ENCODE data around the gene TMEM63B.
"Not testable (repeated sequence)": the region's sequence is repeated elsewhere in the genome, so short reads cannot be mapped to it uniquely, and the experiment has no call there.

The TMEM63B gene

DNA sequence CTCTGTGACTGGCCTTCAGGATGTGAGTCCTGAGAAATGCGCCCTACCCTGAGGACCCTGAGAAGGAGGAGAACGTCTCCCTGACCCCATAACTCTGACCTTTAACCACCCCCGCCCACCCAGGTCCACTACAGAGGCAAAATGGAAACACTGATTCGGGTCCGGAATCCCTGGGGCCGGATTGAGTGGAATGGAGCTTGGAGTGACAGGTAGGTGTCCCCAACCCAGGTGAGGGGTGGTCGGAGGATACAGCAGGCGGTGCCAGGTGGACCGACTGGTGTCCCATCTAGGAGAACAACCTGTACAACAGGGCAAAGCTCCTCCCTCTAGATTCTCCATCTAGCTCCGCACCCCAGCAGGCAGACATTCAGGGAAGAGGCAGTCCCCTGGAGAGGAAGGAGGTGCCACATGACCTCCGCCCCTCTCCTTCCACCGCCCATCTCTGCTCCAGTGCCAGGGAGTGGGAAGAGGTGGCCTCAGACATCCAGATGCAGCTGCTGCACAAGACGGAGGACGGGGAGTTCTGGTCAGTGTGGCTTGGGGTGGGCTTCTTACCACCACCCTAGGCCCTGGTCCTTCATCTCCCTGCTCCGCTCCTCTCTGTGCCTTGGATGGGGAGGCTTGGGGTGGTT, 48.9 kb downstream of the TMEM63B start:
- DNase-seq, result no peak

DNA sequence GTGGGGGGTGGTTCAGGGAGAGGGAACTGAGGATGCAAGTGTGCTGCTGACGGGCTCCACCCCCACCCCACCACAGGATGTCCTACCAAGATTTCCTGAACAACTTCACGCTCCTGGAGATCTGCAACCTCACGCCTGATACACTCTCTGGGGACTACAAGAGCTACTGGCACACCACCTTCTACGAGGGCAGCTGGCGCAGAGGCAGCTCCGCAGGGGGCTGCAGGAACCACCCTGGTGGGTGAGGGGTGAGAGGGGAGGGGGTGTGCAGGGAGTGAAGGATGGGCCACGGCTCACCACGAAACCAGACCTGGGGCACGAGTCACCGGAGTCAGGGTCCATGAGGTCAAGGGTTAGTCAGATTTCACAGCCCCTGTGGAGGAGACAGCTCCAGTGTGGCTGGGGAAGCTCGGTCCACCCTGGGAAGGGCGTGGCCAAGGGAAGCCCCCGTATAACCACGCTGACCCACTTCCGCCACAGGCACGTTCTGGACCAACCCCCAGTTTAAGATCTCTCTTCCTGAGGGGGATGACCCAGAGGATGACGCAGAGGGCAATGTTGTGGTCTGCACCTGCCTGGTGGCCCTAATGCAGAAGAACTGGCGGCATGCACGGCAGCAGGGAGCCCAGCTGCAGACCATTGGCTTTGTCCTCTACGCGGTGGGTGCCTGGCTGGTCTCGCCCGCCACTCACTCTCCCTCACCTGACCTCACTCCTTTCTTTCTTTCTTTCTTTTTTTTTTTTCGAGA, 49.6 kb downstream of the TMEM63B start:
- no peak for DNase-seq

DNA sequence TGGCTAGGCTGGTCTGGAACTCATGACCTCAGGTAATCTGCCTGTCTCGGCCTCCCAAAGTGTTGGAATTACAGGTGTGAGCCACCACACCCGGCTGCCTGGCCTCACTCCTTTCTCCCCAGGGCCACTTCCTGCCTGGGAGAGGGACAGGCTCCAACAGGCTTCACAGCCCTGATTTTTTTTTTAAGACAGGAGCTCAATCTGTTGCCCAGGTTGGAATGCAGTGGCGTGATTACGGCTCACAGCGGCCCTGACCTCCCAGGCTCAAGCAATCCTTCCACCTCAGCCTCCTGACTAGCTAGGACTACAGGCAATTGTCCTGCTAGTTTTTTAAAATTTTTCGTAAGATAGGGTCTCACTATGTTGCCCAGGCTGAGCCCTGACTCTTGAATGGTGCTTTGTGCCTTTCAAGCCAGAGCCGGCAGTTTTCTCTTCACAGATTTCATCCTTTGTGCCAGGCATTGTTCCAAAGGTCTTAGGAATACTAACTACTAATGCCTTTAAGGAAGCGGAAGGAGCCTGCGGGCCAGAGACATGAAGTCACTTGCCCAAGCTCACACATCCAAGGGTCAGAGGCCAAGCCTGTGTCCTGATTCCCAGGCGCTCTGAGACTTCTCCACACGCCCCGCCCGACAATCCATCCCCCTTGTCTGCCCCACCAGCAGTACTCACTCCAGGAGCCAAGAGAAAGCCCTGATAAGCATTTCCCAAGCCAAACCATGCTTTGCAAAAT, 50.5 kb downstream of the TMEM63B start:
- no peak for DNase-seq

DNA sequence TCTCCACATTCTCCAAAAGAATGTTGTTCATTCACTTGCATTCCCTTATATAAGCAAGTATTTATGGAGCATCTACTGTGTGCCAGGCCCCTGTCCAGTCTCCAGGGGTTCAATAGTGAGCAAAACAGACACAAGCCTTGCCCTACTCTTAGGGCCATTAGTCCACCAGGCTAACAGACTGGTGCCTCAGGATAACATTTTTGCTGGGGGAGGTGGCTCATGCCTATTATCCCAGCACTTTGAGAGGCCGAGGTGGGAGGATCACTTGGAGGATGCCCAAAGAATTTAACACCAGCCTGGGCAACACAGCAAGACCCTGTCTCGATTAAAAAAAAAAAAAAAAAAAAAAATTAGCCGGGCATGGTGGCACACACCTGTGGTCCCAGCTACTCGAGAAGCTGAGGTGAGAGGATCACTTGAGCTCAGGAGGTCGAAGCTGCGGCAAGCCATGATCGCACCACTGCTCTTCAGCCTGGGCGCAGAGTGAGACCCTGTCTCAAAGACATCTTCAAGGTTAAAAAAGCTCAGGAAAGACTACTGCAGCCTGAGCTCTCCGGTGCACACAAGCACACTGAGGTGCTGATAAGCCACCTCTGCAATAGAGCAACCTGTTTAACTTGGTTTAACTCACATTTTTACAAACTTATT, 51.2 kb downstream of the TMEM63B start:
- no peak for DNase-seq

DNA sequence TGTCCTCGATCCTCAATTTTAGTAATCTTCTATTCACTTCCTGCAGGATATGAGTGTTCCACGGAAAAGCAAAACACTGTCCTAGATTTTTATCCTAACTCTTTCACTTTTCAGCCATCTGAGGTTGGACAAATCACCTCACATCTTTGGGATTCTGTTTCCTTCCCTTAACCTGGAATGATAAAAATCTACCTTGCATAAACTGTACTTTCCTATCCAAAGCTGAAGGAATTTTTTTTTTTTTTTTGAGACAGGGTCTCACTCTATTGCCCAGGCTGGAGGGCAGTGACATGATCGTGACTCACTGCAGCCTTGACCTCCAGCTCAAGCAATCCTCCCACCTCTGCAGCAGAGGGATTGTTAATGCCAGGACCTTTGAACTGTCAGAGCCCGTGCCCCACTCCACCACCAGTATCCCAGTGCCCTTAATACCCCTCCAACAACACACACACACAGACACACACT, 51.8 kb downstream of the TMEM63B start:
- no peak for DNase-seq

DNA sequence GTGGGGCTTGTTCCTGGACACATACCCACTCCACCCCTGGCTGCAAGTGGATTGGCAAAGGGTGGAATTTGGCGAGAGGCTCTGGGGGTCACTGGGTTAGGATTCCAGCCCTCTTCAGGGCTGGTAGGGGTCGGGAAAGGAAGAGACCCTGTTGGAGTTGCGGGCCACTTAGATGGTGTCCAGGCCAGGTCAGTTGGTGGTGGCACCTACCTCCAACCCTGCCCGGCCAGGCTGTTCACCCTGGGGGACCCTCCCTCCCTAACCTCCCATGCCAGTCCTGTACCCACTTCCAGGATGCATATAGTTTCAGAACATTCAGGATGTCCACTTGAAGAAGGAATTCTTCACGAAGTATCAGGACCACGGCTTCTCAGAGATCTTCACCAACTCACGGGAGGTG, 52.3 kb downstream of the TMEM63B start:
- no peak for DNase-seq

DNA sequence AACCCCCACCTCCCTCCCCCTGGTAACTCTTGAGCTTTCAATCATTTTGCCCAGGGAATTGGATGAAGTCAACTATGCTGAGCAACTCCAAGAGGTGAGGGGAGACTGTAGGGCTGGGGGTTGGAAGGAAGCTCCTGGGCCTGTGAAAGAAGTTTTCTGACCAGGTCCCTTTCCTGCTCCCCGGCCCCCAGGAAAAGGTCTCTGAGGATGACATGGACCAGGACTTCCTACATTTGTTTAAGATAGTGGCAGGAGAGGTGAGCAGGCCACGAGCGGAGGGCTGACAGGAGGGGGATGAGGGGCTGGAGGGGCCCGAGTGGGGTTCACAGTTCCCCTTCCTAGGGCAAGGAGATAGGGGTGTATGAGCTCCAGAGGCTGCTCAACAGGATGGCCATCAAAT, 53.1 kb downstream of the TMEM63B start:
- DNase-seq, result no peak

DNA sequence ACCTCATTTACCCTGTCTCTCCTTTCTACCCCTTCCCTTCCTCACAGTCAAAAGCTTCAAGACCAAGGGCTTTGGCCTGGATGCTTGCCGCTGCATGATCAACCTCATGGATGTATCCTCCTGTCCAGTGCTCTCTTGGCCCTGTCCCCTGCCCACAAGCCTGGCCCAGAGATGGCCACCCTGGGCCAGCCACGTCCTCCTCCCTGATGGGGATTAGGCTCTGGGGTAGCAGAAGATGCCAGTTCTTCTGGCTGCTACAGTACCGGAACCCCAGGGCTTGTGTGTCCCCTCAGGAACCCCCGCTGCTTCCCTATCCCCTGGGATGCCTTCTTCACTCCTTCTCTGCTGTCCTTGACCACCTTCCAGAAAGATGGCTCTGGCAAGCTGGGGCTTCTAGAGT, 53.5 kb downstream of the TMEM63B start:
- DNase-seq, result no peak

DNA sequence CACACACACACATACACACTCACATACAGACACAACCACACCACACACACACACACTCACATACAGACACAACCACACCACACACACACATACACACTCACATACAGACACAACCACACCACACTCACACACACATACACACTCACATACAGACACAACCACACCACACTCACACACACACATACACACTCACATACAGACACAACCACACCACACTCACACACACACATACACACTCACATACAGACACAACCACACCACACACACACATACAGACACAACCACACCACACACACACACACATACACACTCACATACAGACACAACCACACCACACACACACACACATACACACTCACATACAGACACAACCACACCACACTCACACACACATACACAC, 54.4 kb downstream of the TMEM63B start:
- DNase-seq, result not testable (repeated sequence)

DNA sequence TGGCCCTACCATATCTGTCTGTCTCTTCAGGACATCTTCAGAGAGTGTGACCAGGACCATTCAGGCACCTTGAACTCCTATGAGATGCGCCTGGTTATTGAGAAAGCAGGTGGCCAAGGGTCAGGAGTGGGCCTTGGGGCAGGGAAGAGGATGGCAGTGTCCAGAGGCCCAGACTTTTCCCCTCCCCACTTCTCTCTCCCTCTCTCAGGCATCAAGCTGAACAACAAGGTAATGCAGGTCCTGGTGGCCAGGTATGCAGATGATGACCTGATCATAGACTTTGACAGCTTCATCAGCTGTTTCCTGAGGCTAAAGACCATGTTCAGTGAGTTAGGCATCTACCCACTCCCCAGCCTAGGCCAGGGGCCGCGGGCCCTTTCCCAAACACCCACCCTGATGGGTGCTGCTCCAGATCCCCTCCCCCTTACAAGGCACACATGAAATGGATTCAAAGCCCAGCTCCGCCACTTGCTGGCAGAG, 55.6 kb downstream of the TMEM63B start:
- no peak for DNase-seq

DNA sequence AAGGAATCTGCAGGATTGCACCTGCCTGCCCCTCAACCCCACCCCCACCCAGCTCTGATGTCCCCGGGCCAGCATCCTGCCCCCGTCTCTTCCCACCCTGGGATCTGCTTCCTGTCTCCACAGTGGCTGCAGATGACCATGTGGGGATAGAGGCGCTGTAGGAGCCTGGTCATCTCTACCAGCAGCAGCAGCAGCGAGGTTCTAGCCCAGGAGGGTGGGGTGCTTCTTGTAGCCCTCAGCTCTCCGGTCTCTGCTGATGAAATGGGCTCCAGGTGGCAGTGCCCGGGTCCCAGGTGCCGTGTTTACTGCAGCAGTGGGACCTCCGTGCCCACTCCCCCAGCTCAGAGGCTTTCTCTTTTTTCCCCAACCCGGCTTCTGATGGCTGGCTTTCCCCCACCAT, 56.4 kb downstream of the TMEM63B start:
- DNase-seq, result no peak

DNA sequence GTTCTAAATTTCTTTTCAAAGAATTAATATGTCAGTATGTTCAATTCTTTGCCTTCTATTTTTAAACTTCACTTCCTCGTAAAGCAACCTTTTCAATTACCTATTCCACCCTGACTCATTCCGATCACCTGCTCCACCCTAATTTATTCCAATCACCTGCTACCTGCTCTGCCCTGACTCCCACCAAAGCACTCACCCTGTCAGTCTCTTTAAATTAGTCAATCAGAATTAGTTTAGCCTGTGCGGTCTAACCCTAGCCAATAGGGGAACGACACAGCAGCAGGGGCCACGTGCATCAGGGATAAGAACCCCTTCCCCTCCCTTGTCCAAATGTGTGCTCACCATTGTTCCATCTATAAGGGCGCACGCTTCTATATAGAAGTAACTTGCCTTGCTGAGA, 58.0 kb downstream of the TMEM63B start:
- DNase-seq, result not testable (repeated sequence)

DNA sequence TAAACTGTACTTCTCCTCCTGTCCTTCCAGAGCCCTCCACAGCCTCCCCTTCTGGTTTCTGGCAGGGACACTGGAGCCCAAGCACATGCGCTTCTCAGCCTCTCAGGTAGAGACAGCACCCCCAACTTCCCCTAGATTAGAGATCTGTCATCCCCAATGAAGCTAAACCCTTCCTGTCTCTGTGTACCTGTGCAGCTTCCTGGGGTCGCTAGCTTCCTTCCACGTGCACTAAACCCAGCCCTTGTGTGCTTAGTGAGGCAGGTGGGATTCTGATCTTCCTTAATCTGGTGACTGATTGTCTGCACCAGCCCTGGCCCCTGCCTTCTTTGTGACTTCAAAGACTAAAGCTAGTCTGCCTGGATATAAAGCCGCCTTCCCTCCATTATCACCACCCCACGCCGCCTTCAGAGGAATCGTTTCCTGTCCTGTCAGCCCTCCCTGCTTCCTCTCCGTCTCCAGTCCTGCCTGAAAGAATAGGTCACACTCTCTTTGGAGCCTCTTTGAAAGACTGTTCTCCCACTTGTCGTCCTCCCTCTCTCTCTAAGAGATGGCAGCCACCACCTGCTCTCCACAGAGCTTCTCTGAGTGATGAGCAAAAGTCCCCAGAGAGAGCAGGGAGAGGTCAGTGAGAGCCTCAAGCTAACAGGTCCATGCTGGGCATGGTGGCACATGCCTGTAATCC, 58.7 kb downstream of the TMEM63B start:
- DNase-seq, result no peak

DNA sequence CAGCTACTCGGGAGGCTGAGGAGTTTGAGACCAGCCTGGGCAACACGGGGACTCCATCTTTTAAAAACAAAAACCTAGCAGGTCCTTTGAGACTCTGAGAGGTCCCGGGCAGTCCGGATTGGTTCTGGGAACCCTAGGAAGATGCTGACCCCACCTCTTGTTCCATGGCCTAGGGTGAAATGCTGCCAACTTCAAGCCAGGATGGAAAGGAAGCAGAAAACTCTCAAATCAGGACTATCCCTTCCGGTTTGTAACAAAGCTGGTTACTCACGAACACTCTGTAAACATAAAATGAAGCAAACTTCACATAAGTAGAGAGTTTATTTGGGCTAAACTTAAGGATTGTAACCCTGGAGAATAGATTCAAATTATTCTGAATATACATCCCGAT, 59.3 kb downstream of the TMEM63B start:
- no peak for DNase-seq

DNA sequence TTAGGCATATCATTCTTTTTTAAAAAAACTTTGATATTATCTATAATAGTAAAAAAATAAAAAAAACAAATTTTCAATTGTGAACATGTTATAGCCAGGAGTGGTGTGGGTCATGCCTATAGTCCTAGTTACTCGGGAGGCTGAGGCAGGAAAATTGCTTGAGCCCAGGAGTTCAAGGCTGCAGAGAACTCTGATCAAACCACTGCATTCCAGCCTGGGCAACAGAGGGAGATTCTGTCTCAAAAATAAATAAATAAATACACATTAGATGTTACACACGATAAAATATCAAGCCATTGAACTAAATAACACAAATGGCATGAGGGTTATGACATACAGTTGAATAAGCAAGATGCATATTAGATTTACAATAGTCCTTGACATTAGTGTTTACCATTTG, 61.5 kb downstream of the TMEM63B start:
- no peak for DNase-seq

DNA sequence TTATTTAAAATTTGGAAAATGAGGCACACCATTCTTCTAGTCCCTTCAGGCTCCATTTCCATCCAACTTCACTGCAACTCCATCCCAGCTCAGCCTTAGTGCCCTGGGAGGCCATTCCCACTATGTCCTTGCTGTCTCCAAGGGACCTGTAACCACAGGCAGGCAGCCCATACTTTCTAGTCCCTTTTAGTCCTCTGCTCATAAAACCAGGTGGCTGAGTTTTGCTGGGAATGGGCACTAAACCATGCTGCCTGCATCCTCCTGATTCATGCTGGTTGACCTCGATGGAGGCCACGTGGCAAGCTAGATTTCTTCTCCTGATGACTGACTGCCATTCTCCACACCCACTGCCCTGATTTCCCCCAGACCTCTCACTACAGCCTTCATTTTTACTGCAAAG, 61.9 kb downstream of the TMEM63B start:
- DNase-seq, result no peak

DNA sequence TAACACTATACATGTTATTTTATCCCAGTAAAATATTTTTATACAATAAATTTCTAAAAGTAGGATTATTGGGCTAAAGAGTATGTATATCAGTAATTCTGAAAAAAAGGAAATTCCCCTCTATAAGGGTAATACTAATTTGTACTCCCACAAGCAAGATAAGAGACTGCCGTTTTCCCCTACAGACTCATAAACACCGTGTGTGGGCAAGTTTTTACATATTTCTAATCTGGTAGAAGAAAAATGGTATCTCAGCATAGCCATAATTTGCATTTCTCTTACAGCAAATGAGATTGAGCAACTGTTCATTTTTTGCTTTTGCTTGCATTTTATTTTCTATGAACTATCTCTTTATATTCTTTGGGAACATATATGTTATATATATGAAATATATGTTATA, 63.4 kb downstream of the TMEM63B start:
- DNase-seq, result no peak

DNA sequence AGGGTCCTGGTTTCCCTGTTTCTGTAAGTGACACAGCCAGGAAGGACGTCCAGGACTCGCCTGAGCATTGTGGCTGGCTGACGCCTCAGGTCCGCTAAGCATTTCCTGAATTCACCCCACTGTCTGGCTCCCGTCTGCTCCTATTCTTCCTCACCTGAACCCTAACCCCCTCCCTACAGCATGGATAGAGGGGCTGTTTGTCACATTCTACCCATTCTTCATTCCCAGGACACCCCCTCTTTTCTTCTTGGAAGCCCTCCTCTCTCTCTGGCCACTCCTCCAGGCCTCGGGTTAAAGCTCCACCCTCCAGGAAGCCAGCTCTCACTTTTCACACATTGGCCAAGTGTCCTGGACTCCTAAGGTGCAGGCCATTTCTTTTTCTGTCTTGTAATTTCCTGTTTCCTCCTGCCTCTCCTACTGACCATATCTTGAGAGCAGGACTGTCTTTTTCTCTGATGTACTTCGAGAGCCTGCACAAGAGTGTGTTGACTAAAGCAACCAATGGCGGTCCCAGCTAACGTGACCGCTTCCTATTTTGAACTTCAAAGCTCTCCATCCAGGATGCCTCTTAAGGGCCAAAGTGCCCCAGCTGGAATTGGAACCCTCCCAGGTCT, 65.2 kb downstream of the TMEM63B start:
- no peak for DNase-seq

DNA sequence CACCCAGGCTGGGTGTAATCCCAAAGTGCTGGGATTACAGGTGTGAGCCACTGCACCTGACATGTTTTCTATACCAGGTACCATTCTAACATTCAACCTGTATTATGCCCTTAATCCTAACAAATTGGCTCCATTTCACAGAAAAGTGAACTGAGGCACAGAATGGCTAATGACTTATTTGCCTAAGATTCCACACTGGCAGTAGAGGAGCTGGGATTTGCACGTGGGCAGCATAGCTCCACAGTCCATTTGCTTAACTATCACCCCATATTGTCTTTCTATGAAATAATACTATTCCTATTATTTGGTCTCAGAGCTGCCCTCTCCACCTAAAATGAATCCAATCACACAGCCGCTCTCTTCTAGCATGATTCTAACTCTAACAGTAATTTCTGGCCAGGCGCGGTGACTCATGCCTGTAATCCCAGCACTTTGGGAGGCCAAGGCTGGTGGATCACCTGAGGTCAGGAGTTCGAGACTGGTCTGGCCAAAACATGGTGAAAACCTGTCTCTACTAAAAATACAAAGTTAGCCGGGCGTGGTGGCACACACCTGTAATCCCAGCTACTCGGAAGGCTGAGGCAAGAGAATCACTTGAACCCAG, 66.1 kb downstream of the TMEM63B start:
- DNase-seq, result no peak

DNA sequence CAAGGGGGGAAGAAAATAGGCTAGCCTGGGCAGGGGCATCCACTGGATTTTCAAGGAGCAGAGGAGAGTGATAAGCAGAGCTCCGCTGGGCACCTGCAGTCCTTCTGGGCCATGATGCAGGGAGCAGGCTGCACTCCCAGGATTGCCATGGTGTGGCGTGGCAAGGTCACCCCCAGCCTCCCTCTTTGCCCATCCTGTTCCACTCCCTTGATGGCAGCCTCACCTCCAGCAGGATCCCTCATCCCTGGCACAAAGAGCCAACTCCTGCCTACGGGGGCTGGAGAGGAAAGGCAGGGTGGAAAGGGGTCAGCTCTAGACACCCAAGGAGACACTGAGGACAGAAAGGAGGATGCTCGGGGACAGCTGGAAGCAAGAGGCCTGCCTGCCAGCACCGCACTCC, 67.0 kb downstream of the TMEM63B start:
- no peak for DNase-seq

DNA sequence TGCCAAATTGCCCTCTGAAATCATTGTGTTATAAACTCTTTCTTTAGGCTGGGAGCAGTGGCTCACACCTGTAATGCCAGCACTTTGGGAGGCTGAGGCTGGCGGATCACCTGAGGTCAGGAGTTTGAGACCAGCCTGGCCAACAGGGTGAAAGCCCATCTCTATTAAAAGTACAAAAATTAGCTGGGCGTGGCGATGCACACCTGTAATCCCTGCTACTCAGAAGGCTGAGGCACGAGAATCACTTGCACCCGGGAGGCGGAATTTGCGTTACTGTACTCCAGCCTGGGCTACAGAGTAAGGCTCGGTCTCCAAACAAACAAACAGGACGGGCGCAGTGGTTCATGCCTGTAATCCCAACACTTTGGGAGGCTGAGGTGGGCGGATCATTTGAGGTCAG, 69.0 kb downstream of the TMEM63B start:
- not testable (repeated sequence) for DNase-seq

DNA sequence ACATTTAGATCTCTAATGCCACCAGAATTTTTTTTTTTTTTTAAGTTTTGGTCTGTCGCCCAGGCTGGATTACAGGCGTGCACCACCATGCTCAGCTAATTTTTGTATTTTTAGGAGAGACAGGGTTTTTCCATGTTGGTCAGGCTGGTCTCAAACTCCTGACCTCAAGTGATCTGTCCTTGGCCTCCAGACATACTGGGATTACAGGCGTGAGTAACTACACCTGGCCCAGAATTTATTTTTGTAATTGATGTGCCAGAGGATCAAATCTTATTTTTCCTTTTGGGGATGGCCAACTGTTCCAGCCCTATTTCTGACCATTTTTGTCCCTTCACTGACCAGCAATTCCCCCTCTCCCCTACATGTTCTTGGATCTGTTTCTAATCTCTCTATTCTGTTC, 71.3 kb downstream of the TMEM63B start:
- no peak for DNase-seq
